Activated T-cell treated with anti-CD3 and anti-CD28 coated beads, Interleukin-2, amount 50 U/mL, for 48 hours (primary cell): ENCODE results near the gene TMCO5A.
"Not testable (repeated sequence)": the region's sequence is repeated elsewhere in the genome, so short reads cannot be mapped to it uniquely, and the experiment has no call there.

Source experiments
- DNase-seq, 2 experiments: peaks; one replicate each; pipeline ENCODE4 v3.0.0-alpha.2; 2020

The TMCO5A gene

DNA sequence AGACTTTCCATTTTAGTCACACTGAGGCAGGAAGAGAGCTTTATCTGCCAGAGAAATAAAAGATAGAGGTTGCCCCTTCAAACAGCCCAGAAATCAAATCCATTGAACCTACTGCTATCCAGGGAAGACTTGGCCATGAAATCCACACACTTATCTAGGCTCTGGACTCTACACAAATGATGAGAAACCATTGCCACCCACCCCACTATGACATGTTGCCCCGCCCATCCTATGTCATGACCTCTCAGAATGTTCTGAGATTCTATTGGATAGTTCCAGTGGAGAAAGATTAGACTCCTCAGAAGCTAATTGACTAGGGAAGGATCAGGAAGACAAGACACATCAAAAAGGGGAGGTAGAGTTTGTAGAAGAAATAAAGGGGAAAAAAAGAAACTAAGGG lies at the start of gene TMCO5A:
TMCO5A (plus strand) TSS at position 301 of the 400 bp plus-strand sequence. CDS start 1,684 bp downstream, outside the sequence.
- no peak for DNase-seq

DNA sequence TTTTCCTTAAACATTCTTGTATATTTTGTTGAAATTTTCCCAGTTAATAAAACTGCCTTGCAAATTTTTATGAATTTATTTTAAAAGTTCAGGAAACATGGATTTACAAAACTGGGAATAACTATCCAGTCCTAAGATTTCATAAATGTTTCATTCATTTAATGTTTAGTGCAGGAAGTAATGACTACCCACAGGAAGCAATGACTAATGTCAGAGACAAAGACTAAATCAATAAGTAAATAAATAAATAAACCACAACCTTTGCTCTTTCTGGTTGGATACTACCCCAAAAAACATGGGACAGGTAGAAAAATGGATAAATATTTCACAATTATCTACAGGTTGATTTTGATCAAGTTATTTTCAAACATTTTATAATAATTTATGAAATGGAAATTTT lies 48.8 kb upstream of the TMCO5A start:
- no peak for DNase-seq

DNA sequence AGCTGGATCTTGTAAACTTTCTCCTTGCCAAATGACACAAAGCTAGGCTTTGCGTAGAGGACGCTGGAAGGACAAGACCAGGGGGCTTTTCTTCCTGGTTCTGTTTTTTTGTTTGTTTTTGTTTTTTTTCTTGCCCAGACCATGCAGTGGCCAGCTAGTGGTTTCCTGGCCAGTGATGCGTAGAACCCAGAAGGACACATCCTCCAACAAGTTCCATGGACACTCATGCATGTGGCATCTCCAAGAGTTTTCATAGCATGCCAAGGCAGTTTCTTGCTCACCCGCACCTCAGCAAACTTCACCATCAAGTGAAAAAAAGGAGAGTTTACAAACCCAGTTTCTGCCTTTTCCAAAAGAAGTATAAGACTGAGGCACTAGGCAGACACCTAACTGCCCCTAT lies 46.1 kb upstream of the TMCO5A start:
- no peak for DNase-seq

DNA sequence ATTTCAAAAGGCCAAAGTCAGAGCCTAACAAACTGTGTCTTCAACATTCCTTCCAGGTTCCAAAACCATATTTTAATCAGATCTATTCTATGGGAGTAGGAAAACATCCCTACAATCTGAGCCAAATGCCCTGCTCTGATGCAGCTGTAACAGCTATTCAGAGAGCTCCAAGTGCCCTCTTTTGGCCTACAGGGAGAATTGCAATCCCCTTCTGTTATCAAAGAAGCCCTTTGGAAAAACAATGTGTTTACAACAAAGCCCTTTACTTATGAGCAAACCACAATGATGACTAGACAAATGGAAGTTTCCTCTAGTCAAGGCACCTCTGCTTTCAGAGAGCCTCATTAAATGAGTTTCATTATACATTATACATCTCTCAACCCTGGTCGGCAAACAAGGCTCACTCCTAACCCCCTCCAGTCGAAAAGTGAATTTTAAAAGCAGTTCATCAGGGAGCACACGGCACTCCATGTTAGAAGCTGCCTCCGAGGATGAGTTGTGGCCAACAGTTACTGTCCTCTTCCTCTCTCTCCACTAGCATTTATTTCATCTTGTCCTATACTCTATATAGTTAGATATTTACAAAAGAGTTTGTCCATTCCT lies 42.6 kb upstream of the TMCO5A start:
- no peak for DNase-seq

DNA sequence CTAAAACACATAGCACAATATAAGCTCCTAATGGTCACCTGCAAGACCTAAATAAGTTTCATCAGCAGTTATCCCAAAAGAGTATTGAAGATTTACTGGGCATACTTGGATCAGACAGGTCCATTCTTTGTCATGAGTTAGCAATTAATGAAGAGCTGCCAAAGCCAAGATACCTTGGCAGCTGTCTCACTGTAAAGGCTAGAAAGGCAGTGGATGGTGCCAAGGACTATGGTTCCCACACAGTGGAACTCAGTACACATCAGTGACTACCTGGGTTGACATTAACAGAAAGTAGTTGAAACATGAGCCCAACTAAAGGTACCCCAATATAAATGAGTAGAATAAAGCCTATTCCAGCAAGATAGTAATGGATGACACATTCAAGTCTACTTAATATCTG lies 41.1 kb upstream of the TMCO5A start:
- no peak for DNase-seq

DNA sequence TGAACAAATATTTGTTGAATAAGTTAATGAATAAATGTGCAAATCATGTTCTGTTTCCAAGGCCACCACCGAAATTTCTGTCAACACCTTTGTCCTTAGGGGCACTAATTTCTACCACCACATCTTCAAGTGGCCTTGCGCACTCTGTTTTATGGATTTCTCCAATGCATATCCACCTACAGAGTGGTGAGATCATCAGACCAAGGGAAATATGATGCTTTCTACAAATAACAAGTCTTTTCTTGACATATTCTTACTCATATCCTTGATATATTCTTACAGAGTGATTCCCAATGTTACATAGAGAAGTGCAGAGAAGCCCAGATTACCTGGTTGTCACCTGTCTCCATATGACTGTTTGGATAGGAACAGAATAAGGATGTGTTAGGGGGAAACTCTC lies 36.1 kb upstream of the TMCO5A start:
- no peak for DNase-seq

DNA sequence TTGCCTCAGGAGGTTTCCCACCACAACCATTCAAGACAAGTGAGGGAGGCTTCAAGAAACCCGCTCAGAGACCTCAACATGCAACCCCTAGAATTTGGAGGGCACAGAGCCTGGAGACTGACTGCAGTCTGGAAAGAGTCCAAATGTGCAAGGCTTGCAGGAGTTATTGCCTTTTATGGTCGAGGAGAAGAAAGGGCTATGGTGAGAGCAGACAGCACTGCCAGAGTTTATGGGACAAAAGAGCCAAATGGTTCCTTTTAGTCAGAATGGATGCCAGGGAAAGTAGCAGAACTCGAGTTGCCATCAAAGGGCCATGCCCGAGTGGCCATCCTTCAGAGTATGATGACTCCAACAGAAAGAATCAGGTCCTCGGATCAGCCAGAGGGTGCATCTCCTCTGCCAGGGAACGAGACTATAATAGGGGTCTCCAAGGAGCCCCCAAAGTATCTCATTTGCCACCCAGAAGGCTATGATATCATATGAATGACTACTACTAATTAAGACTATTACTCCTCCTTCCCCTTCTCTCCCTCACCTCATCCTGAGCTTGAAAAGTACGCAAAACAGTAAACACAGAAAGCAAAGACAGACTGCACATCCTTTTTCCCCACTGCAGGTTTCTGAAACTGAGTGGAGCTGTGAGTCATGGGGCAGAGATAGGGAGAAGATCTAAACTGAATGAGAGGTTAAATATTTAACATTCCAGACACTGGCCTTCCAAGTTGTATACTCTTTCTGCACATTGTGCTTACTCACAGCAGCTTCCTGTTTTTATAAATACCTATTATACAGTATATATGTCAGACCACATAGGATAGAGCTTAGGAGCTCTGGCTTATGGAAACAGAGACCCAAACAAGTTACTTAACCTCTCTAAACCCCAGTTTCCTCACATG lies 33.9 kb upstream of the TMCO5A start:
- no peak for DNase-seq

DNA sequence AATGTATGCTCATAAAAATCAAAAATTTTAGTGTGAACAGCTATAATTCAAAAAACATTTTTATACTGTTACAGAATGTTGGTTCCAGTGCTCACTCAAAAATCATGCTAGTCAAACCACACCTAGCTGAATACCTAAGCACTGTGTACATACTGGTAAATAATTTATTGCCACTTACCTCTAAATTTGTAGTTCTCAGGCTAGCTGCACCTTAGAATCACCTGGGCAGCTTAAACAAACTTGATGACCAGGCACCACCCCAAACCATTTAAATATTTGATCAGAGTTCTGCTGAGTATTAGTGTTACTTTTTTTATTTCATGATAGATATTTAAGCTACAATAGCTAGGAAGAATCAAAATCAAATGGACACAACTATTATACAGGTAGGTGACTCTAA lies 32.3 kb upstream of the TMCO5A start:
- no peak for DNase-seq

DNA sequence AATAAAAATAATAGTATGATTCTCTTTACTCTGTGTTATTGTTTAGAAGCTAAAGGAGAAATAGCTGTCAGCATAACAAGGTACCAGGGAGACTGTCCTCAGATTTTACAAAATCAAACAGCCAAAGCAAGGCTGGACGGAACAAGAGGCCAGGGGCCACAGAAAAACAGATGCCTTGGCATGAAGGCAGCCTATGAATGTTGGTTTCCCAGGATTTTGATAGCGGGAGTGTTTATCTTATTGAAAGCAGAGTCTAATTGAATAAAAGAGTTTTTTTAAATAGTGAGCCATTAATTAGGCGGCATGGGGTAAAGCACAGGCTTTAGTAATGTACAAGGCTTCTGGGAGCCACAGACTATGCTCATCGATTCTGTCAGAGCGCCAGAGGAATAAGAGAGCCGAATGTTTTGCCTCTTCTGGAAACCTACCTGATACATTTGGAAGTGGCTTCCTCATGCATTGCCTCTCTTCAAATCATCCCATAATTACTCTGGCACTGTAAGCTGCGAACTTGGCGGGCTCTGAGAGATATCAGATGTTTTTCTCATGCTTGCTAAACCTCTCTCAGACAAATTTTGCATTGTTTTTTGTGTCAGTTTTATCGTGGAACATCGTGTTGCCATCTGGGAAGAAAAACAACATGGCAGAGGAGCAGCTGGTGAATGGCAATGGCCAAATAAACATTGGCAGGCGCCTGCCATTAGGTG lies 30.4 kb upstream of the TMCO5A start:
- DNase-seq, result no peak

DNA sequence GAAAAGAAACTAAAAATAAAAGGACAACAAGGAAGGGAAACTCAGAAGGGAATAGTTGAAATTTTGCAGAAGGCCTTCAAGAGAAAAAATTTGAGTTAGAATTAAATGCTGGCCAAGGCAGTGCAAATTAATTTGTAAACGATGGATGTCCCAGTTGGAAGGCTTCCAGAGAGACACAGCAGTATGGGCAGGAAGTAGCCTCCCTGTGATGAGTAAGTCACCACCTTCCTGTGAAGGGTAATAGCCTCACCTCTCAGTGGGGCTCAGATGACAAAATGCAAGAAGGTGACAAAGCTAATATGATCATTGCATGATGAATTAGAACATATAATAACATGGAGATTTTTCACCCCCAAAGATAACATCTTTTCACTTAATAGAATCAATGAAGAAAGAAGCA lies 27.3 kb upstream of the TMCO5A start:
- DNase-seq, result no peak

DNA sequence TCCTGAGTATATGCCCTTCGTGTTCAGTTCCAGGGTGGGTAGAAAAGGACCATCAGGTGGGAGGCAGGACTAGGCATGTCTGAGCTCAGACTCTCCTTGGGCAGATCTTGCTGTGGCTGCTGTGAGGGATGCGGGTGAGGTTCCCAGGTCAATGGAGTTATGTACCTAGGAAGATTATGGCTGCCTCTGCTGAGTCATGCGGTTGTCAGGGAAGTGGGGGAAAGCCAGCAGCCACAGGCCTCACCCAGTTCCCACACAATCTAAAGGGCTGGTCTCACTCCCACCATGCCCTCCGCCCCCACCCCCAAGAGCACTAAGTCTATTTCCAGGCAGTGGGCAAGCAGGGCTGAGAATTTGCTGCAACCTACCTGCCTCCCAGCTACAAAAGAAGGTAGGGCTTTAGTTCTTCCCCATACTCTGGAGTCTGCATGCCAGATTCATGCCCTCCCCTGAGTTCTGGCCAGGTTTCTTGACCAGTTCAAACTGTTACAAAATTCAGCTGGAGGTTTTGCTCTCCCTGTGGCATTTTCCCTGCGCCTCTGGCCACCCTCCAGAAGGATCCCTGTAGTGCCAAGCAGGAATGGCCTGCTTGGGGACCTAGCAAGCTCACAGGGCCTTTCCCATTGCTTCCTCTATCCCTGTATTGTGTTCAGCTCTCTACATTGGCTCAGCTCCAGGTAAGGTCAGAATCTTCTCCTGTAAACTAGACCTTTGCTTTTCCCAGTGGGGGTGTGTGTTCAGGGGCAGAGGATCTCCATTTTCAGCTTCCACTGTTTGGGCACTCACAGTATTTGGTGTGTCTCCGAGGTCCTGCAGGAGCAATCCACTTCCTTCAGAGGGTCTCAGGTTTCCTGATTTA lies 12.7 kb upstream of the TMCO5A start:
- no peak for DNase-seq

DNA sequence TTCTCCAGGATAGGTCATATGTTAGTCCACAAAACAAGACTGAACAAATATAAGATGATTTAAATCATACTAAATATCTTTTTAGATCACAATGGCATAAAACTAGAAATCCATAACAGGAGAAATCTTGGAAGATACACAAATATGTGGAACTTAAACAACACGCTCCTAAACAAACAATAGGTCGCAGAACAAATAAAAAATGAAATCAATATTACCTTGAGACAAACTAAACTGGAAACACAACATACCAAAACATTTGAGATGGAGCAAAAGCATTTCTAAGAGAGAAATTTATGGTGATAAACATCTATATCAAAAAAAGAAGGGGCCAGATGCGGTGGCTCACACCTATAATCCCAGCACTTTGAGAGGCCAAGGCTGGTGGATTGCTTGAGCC lies 8.3 kb upstream of the TMCO5A start:
- no peak for DNase-seq

DNA sequence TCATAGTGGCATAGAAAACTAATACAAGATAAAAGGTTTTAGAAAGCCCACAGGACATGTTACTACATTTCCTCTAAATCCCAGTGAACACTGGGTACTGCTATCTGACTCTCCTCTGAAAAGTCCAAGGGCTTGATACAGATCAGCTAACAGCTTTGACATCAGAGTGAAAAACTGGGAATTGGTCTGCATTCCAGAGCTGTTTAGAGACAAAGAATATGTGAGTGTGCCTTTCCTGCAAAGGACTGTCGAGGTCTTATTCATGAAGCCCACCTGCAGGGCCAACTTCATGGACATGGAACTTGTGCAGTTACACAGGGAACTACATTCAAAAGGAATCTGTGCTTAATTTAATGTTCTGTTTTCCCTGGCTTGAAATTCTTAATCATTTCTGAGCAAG lies 5.2 kb upstream of the TMCO5A start:
- DNase-seq, result no peak

DNA sequence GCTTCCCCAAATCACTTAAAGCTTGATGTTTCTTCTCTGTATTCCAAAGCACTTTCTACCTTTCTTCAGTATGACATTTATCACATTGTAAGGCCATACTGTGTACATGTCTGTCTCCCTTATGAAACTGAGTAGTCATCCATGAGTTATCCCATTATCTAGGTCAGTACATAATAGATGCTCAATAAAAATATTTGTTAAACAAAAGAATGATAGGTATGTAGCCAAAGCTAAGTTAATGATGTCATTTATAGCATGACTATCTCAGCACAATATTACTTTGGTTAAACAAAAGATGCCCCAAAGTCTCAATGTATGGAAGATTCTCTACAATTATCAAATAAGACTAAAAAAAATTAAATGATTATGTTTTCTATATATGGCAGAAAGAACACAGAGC lies 3.1 kb upstream of the TMCO5A start:
- DNase-seq, result no peak

DNA sequence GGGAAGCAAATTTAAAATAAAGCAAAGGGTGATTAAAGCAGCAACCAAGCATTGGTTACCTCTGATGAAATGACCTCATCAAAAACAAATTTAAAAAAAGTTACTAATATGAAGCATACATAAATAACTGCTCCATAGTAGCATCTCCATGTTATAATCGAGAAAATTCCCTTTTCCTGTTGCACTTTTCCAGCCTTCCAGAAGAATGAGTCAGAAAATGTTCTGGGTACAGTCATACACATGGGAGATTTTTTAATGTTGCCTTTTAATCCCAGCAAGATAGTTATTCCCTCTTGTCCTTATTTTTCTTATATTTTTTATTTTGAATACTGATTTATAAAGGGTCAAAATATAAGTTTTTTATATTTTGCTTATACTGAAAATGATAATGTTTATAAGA lies 2.6 kb upstream of the TMCO5A start:
- DNase-seq, result no peak

DNA sequence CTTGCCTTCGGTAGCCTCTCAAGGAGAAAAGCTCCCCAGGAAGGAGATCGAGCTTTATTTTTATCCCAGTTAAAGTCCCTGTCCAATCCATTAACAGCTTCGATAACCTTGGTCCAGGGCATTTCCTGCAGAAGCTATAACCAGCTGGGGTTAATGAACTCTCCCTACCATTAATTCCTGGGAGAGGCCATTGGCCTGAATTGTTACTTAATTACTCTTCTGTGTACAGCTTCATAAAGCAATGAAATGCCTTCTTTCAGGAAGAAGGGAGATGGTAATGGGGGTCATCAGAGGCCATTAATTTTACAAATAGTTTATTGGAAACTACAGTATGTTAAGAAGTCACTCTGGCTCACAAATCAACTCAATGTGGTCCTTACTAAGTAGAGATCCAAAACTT lies 1.9 kb upstream of the TMCO5A start:
- DNase-seq, result no peak

DNA sequence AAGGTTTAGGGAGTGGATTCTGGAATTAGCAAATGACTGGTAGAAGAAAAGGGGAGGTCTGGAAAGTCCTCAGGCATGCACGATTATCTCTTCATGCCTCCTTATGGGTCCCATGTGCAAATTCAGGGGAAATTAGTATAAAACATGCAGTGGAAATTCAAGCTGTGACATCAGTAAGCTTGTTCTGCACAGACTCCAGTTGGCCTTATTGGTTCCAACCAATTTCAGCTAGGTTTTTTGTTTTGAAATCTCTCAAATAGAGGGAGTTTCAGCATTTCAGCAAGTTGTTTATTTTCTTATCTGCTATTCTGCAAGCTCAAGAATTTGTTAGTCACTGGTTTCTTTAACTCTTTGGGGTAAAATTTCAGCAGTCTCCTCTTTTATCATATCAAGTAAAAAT lies 774 bp upstream of the TMCO5A start:
- DNase-seq, result no peak

DNA sequence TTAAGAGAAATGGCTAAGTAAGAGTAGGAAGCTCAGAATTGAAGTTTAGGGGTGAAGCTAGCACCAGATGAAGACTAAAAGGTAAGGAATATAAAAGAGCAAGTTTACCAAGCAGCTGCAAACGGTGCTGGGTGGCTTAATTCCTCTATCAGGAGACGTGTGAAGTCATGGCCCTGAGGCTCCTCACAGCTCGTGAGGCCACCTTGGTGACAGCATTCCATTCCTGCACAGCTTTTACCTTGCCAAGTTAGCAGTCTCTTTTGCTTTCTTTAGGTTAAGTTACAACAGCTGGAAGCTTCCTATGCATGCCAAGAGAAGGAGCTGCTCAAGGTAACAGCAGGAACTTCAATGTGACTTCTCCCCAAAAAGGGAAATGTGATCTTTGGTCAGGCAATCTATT lies 6.4 kb downstream of the TMCO5A start:
- DNase-seq, result no peak

DNA sequence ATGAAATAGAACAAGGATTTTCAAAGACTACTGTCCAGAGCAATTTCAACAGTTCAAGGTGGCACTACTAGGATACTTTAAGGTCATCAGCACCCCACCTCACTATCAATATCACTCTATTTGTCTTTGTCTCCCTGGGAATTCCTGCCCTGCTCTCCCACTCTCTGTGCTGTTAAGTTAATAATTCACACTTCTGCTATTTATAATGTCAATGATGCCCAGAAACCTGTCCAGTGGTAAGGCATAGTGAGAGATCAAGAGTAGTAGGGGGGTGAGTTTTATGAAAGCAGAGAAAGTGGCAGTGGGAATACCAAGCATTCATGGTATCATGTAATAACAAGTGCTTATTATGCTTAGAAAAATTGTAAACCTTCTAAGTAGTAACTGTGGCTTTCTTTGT lies 7.3 kb downstream of the TMCO5A start:
- no peak for DNase-seq

DNA sequence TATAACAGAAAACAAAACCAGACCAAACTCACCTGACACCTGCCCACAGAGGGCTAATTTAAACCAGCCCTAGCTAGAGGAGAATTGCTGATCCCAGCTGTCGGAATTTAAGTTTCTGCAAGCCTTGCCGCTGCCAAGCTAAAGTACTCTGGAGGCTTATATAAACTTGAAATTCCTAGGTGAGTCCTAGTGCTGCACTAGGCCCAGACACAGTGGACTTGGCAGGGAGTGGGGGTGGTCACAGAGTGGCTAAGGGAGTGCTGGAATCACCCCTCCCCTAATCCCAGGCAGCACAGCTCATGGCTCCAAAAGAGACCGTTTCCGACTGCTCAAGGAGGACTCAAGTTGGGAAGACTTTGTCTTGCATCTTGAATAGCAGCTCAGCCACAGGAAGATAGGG lies 17.6 kb downstream of the TMCO5A start:
- no peak for DNase-seq

DNA sequence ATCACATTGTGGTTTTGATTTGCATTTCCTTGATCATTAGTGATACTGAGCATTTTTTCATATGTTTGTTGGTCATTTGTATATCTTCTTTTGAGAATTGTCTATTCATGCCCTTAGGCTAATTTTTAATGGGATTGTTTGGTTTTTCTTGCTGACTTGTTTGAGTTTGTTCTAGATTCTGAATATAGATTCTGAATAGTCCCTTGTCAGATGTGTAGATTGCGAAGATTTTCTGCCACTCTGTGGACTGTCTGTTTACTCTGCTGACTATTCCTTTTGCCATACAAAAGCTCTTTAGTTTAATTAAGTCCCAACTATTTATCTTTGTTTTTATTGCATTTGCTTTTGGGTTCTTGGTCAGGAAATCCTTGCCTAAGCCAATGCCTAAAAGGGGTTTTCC lies 26.3 kb downstream of the TMCO5A start:
- DNase-seq, result not testable (repeated sequence)

DNA sequence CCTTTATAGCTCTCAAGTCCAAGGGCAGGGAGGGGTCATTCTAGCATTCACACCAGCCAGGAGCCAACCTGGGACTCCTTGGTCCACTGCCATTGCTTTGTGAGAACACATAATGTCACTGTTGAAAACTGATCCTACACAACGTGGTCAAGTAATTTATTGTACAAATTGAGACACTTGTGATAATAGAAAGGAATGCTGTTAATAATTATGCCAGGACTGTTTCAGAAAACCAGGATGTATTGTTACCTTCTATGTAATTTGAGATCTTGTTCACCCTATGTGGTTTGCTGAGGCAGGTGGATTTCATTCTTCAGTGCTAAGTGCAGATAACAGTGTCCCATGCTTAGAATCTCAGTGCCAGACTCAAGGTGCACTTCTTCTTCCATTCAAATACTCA lies 33.3 kb downstream of the TMCO5A start:
- no peak for DNase-seq

DNA sequence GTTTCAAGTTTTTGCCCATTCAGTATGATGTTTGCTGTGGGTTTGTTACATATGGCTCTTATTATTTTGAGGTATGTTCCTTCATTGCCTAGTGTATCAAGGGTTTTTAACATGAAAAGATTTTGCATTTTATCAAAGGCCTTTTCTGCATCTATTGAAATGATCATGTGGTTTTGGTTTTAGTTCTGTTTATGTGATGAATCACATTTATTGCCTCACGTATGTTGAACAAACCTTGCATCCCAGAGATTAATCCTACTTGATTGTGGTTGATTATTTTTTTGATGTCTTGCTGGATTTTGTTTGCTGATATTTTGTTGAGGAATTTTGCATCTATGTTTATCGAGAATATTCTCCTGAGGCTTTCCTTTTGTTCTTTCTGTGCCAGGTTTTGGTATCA lies 39.4 kb downstream of the TMCO5A start:
- no peak for DNase-seq
